MV-4-11 (cell line): Measurements from ENCODE around the gene GALNT9.

Experiments
- DNase-seq: peaks from one replicate; lab custom pipeline; 2025; lab: John Stamatoyannopoulos, UW

Gene GALNT9

DNA sequence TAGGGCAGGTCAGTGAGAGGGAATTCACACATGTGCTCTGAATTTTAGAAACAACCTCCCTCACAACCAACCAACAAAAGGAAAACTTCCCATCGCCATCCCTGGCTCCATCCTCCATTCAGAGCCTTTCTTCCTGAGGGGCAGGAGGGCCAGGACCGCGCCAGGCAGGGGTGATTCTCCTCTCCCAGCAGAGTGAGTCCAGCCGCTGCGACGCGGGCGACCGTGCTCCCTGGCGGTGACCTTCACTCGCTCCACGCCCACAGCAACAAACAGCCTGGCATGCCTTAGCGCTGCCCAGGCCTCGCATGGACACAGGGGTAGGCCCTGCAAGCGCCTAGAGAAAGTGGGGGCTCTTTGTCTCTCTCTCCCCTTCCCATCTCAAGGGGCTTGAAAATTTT, 3.7 kb downstream of the GALNT9 start:
- no peak for DNase-seq

DNA sequence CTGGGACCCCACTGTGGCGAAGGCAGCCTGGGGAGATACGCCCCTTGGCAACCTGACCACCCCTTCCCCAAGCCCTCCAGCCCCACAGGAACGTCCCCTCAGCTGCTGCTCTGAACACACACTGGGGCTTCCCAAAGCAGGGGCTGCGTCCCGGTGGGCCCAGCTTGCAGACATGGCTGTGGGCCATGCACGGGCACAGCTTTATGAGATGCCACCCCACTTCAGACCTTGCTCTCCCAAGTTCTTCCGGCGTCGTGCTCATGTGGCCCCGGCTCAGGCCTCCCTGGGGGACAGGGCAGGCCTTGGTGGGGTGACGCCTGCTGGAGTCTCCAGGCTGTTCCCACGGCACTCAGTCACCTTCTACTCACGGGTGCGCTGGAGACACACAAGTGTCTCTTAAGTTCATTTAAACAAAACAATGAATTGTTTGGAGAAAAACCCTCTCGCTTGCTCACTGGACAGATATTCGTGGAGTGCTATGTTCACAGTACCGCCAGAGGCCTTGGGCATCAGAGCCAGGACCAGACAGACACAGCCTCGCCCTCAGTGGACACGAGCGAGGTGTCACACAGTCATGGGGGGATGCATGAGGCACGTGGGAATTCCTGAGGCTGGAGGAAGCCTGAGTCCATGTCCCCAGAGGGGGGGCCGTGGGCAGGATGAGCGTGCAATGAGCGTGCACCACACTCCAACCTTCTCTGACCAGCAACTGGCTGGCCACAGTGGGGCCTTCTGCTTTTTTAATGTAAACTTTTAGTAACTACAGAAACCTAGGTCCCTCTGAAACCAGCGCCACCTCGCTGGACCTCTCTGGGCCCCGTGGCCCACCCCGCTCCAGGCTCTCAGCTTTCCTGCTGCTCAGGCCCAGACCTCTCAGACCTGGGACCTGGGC, 4.3 kb downstream of the GALNT9 start:
- DNase-seq, result no peak

DNA sequence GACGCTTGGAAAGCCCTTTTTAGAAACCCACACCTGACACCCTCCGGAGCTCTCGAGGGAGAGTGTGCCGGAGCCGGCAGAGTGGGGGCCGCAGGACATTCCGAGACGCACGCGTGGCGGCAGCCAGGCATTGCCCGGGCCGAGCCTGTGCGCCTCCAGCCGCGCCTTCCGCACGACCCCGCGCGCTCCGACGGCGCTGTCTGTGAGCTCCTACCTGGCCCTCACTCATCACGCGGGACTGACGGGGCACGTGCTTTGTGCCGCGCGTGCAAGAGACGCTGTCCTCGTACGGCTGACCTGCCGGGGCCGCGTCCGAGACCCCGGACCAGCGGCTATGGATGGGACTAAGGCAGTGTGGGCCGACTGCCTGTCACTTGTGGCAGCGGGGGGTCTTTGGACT, 5.2 kb downstream of the GALNT9 start:
- DNase-seq, result no peak

DNA sequence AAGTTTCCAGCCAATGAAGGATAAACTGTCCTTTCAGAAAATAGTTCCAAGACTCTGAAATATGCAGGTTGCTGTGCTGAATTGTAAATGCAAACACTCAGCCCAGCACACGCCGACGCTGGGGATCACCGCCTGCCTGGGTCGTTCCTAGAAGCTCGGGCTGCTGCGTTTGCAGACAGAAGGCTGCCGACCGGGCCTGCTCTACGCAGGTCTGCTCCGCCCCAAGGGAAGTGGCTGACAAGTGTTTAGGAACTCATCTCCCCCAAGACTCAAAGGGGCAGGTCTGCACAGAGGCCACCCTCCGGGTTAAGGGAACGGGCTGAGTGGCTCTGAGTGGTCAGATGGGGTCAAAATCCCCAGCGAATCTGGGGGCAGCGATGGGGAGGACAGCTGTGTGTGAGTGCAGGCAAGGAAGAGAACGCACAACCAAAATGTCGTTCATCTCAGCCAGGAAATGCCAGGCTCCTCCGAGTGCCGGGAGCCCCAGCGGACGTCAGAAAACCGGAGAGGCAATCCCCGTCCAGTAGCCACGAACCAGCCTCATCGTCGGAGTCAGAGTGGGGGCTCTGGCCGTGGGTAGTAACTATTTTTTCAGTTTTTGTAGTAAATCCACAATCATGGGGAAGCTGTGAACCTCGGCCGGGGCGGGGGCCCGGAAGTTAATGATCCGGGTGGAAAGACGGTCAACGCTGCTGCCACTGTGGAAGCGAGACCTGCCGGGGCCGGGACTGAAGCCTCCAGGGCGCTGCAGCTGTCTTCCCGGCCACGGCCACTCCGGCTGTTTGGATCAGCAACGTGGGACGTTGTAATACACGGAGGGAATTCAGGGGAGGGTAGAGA, 6.0 kb downstream of the GALNT9 start:
- no peak for DNase-seq

DNA sequence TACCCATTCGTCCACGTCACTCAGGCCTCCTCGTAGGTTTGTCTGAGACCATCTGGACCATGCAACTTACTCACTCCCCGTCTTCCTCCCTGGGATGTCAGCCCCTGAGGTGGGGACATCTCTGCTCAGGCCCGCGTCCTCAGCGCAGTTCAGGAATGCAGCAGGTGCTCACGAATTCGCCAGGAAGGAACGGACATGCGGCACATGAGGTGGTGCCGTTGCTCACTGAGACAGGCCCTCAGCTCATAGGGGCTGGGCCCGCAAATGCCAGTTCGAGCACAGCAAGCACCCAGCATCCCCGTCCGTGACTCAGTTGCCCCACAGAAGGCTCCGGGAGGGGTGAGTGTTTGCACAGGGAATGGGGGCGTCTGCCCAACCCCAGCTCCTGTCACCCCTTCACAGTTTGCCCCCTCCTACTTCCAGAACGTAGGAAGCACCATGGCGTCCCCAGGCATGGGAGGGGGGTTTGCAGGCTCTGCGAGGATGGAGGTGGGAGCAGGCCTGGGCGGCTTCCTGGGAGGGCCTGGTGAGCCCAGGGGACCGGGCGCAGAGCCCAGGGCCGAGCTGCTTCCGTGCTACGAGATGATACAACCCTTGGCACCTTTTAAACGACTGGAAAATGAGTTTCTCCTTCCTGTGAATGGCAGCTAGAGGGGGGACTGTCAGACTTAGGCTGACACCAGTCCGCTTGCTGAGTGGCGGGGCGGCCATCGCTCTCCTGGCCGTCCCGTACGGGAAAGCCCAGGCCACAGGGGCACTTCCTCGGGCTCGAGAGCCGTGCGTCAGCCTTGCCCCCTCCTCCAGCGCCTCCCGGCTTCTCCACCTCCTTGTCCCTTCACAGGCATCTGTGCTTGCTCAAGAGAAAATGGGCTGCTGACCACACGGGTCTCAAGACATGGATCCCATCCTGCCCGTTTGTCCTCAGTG, 6.9 kb downstream of the GALNT9 start:
- no peak for DNase-seq

DNA sequence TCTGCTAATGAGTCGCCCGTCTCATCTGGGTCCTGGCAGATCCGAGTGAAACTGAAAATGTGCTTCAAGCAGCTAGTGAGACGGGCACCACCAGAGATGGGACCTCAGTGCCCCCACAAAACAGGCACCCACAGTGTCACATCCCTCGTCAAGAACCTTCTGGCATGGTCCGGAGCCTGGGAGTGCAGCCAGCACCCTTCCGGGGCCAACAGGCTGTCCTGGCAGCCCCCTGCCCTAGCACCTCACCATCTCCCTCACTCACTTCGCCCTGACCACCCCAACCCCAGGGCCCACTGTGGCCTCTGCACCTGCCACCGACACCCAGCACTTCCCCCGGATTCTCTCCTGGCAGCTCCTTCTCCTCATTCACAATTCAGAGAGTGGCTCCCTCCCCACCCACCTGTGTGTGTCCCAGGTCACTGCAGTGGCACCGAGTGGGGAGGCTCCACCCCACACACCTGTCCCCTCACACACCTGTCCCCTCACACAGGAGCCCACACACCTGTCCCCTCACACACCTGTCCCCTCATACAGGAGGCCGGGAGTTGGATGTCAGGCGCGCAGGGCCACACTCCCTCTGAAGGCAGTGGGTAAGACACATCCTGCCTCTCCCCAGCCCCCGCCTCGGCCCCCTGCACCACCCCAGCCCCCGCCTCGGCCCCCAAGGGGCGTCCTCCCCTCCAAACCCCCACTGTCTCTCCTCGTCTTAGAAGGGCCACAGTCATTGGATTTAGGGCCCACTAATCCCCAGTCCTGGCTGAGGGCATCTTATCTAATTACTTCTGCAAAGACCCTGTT, 7.9 kb downstream of the GALNT9 start:
- no peak for DNase-seq

DNA sequence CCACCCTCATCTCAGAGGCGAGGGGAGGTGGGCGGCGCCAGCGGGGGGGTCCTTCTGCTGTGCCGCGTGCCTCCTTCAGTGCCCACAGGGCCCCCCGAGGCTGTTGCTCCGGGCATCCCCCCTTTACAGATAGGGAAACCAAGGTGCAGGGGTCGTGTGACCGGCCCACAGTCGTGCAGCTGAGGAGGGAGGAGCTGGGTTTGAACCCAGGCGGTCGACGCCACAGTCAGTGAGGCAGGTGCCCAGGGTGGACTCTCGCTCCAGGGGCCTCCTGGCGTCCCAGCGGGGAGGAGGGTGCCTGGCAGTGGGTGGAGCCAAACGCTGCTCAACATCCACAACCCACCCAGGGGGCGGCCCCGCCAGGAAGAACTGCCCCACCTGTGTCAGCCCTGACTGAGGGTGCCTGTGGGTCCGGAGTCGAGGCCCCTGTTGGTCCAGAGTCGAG, 8.6 kb downstream of the GALNT9 start:
- no peak for DNase-seq

DNA sequence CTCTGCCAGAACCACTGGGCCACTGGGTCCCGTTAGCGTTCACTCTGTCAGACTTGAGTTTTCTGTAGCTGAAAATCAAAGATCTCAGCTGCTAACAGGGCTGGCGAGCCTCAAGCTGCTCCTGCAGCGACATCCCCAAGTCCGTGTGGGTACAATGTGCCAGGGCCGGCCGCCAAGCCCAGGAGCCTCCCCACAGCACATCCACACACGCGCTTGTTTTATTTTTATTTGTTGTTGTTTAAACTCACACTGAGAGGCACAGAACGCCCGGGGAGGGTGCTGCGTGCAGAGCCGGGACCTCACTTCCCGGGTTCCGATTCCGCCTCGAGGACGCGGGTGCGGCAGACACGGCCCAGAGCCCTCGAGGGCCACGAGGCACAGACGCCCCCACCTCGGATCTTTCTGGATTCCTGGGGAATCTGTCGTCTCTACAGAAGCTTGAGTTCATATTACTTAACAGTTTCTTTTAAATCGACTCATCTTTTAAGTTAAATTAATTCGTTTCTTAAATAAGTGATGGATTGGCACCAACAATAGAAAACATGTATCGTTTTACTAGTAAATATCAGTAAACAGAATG, 9.3 kb downstream of the GALNT9 start:
- no peak for DNase-seq

DNA sequence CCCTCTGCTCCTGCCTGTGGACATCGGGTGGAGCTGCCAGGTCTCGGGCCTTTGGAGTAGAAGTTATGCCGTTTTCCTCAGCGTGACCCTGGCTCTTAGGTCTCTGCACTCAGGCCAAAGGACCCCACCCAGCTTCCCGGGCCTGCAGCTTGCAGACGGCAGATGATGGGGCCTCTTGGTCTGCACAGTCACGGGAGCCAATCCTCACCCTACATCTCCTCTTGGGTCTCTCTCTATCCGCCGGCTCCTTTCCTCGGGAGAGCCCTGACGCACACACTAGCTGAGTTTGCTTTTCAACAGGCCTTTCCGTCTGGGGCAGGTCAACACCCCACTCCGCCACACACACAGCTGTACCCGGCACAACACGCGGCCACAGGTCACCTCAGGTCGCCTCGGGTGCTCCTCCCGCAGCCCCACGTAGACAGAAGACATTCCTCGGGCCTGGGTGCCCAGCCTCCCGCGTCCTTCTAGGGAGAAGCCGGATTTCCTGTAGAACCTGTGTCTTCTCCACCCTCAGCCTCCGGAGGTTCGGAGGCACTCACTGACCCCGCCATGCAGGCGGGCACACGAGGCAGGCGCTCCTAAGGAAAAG, 9.9 kb downstream of the GALNT9 start:
- no peak for DNase-seq

DNA sequence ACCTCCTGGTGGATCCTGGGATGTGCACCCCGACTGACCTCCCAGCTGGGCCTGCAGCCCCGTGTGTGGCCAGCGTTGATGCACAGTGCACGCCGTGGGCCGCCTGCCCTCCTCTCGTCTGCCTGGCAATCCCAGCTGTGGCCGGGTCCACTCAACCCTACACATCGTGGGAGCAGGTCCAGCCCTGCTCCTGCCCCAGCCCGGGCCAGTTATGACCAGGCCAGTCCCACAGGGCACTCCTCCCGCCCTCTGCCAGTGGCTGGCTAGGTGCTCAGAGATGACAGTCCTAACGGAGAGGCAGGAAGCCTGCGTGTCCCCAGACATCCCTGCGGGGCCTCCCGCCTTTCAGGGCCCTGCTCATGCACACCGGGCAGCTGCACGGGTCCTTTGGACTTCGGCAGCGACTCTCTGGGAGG, 10.8 kb downstream of the GALNT9 start:
- DNase-seq, result no peak

DNA sequence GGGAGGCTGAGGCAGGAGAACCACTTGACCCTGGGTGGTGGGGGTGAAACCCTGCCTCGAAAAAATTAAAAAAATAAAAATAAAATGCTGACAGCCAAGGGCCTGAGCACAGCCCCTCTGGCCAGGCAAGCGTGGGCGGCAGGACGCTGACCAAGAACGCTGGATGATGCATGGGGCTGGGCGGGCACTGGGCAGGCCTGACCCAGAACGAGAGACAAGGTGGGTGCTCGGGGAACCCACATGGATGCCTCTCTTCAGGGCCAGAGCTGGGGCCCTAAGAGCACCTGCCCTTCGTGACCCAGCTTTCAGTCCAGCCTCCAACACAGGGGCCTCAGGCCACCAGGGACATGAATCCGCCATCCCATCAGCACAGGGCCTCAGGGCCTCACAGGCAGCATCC, 11.3 kb downstream of the GALNT9 start:
- no peak for DNase-seq

DNA sequence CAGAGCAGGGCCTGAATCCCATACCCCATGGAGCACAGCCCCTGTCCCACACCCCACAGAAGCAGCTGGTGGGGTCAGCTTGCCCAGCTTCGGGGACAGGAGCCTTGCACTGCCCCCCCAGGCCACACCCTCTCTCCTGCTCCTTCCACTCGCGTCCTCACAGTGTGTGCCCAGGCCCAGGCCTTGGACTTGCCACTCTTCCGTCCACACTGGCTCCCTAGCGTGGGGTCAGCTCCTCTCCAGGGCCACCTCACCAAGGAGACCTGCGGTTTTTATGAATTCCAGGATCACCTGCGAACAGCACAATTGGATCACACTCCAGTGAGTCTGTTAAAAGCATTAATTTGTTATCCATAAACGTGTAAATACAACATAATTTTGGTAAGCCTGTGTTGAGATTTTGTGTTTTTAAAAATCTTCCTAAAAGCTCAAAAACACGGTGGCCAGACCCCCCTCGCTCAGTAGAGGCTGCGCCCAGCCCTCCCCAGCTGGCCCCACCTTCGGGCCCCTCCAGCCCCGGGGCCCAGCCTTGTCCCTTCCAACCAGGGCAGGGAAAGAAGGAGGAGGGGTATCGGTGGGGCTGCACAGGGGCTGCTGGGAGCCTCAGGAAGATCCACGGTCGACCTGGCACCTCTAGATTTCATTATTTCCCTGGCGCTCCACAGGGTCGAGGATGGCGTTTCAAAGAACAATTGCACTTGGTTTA, 12.0 kb downstream of the GALNT9 start:
- no peak for DNase-seq

DNA sequence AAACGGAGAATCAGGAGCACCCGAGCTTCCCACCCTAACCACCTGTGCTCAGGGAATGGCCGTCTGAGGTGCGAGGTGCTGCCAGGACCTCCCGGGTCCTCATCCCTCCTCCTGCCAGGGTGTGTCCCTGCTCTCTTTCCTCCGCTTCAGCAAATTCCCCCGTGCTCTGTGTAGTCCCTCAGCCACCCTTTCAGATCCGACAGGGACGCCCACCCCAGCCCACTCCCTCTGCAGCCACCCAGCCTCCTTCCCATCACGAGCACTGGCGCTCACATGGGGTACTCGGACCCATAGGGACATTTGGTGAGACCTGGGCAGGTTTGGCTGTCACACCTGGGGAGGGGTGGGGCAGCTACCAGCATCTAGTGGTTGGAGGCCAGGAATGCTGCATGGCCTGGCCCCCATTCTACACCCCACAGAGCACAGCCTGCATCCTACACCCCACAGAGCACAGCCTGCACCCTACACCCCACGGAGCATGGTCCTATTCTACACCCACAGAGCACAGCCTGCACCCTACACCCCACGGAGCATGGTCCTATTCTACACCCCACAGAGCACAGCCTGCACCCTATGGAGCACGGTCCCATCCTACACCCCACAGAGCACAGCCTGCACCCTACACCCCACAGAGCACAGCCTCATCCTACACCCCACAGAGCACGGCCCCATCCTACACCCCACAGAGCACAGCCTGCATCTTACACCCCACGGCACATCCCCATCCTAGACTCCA, 12.7 kb downstream of the GALNT9 start:
- DNase-seq, result no peak

DNA sequence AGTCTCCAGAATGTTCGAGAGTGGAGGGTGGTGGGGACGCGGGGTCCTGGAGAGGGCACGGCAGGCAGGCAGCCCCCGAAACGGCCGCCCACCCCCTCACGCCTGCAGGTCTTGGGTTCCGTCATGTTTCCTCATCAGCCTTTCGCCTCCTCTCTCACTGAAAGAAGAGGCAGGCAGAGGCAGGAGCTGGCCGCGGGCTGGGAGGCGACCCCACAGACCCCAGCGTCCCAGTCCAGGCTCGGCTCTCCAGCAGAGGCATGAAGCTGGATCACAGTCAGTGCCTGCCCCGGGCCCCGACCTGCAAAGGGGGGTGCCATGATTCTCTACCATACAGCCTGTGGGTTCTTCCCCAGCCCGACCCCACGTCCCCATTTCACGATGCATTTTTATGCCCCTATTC, 13.4 kb downstream of the GALNT9 start:
- no peak for DNase-seq

DNA sequence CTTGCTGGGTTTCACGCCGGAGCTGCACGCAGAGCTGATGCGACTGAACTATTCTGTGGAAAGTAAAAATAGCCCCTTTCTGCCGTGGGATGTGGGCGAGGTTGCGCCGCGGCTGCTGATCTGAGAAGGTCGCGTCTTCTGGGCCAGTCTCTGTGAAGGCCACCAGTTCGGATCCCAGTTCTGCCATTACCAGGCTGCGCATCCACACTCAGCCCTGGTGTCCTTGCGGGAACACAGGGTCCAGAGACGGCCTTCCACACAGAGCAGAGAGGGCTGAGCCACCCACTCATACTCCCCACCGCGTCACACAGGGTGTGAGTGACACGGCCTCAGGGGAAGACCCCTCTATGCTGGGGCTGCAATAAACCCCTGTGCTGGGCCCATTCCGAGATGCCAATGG, 13.9 kb downstream of the GALNT9 start:
- no peak for DNase-seq

DNA sequence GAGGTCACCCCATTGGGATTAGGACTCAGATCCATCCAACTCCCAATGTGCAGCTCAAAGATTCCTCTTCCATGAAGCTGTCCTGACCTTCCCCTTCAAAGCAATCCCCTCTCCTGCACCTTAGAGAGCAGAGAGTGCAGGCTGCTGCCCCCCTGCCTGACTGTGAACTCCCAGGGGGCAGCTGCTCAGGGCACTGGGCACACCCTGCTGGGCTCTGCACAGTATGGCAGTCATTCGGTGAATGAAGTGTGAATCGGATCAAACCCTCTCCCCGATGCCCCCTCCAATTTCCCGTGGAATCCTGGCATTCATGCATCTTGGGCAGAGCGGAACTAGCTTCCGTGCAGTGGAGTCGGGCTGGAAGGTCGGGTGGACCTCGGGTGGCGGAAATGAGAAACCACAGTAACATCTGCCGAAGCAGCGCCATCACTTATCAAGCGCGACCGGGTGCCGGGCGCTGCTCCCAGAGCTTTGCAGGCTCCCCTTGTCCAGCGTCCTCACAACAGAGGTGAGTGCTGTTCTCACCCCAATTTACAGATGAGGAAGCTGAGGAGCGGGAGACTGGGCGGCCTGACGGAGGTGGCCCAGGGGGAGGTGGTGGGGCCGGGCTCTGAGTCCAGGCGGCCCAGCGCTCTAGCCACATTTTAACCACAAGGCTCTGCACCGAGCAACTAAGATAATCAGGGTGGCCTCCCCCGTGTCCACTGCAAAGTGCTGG, 14.7 kb downstream of the GALNT9 start:
- no peak for DNase-seq

DNA sequence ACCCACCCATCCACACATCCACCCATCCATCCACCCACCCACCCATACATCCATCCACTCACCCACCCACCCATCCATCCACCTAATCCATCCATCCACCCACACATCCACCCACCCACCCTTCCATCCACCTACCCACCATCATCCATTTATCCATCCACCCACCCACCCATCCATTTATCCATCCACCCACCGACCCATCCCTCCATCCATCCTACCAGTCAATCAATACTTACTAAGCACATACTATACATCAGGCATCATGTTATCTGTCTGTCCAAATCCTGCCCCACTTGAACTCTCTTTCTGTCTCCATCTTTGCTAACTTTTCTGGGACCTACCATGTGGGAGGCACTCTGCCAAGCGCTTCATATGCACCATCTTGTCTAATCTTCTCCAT, 15.4 kb downstream of the GALNT9 start:
- no peak for DNase-seq

DNA sequence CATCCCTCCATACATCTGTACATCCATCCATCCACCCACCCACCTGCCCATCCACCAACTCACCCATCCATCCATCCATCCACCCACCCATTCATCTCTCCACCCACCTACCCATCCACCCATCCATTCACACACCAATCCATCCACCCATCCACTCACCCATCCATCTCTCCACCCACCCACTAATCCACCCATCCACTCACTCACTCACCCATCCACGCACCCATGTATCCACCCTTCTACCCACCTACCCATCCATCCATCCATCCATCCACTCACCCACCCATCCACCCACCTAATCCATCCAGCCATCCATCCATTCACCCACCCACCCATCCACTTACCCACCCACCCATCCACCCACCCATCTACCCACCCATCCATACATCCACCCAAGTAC, 16.2 kb downstream of the GALNT9 start:
- no peak for DNase-seq
